Fibroblast of villous mesenchyme (primary cell): ENCODE data around the gene FAM177A1. TPM values are rescaled to one million over a fixed set of nuclear protein-coding genes. Genes with fewer than 3 reads are reported as not detected.

Source experiments
- DNase-seq: peaks from one replicate; pipeline ENCODE4 v3.0.0-alpha.2; 2010; ENCODE audit warnings: low read depth
- H3K4me3 ChIP-seq: 2 replicates; pipeline ENCODE4 v1.5.1; 2011; ENCODE audit warnings: low read depth, mild to moderate bottlenecking, low read length
- CTCF ChIP-seq: IDR thresholded peaks from 2 replicates; pipeline ENCODE4 v1.5.1; 2012; ENCODE audit warnings: low read depth, mild to moderate bottlenecking, low read length; ENCODE audit not compliant: insufficient read depth
- total RNA-seq: library from RNA; depleted of rRNA; stranded (reverse); fragments of >200 nt; gene quantifications from 2 replicates; pipeline ENCODE4 v1.2.3, GENCODE V29; 2012

Gene FAM177A1
- total RNA-seq, 1 donor = 43.6 TPM

- no peak for TF ChIP-seq CTCF
- DNase-seq = peak; percentile 85
- peak overlapping the region; percentile 96 for H3K4me3 ChIP-seq
Measured at GRCh38 chr14:35044939-35045797, 904 bp upstream of the FAM177A1 start.

- peak overlapping the region; percentile 96 for H3K4me3 ChIP-seq
- no peak for DNase-seq
- TF ChIP-seq CTCF = no peak
Measured at GRCh38 chr14:35045798-35046047, 349 bp upstream of the FAM177A1 start.

- peak overlapping the region; percentile 96 for H3K4me3 ChIP-seq
- DNase-seq = peak; percentile 47
- no peak for TF ChIP-seq CTCF
Measured at GRCh38 chr14:35046751-35047536, 872 bp downstream of the FAM177A1 start.

- no peak for TF ChIP-seq CTCF
- peak overlapping the region; percentile 96 for H3K4me3 ChIP-seq
- DNase-seq = no peak
Measured at GRCh38 chr14:35047976-35048513, 2.0 kb downstream of the FAM177A1 start.

- no peak overlapping the region for H3K4me3 ChIP-seq
- no peak for TF ChIP-seq CTCF
- DNase-seq = peak; percentile 72
Measured at GRCh38 chr14:35050652-35051051, 4.6 kb downstream of the FAM177A1 start.

GRCh38 chr14:35051796-35052195 is 5.7 kb downstream of the FAM177A1 start:
- no peak for TF ChIP-seq CTCF
- peak; percentile 93 for DNase-seq
- no peak overlapping the region for H3K4me3 ChIP-seq
